Measurements from ENCODE around the gene SHE.
A peak's percentile ranks its signal among the peaks of the same experiment; 100 is the strongest.

SHE gene

GRCh38 chr1:154433161-154433764, 68.9 kb downstream of the SHE start:
- peak overlapping the region; percentile 40 for H3K27ac Mint-ChIP-seq

GRCh38 chr1:154431586-154432373, 70.4 kb downstream of the SHE start:
- Mint-ChIP-seq H3K27ac (peak overlapping the region; percentile 51), H3K27me3 (no peaks in the 10 kb centered on the region), H3K36me3 (ENCODE audit: low read depth) (no peaks in the 10 kb centered on the region), H3K4me3 (peak overlapping the region; percentile 19), H3K9me3 (no peaks in the 10 kb centered on the region), H3K4me1 (ENCODE audit: low read depth) (peaks cover 31% of the 10 kb centered on the region)

More at GRCh38 chr1:154433161-154433764, 68.9 kb downstream of the SHE start:
- Mint-ChIP-seq H3K9me3 (no peaks in the 10 kb centered on the region), H3K4me1 (ENCODE audit: low read depth) (peaks cover 36% of the 10 kb centered on the region), H3K36me3 (ENCODE audit: low read depth) (peaks cover 5% of the 10 kb centered on the region), H3K27me3 (no peaks in the 10 kb centered on the region), H3K4me3 (no peak overlapping the region)

- Mint-ChIP-seq H3K36me3 (ENCODE audit: low read depth) (no peaks in the 10 kb centered on the region), H3K4me1 (ENCODE audit: low read depth) (peaks cover 35% of the 10 kb centered on the region)
Observed at GRCh38 chr1:154430903-154431302, 71.3 kb downstream of the SHE start.

GRCh38 chr1:154429841-154430611, 72.2 kb downstream of the SHE start:
- H3K27me3 Mint-ChIP-seq: no peaks in the 10 kb centered on the region
- H3K36me3 Mint-ChIP-seq (ENCODE audit: low read depth): no peaks in the 10 kb centered on the region
- no peak overlapping the region for H3K4me3 Mint-ChIP-seq
- H3K4me1 Mint-ChIP-seq (ENCODE audit: low read depth): peaks cover 42% of the 10 kb centered on the region
- no peaks in the 10 kb centered on the region for H3K9me3 Mint-ChIP-seq
- H3K27ac Mint-ChIP-seq: no peak overlapping the region

More at GRCh38 chr1:154430903-154431302, 71.3 kb downstream of the SHE start:
- no peak overlapping the region for H3K4me3 Mint-ChIP-seq
- no peaks in the 10 kb centered on the region for H3K27me3 Mint-ChIP-seq
- H3K9me3 Mint-ChIP-seq: no peaks in the 10 kb centered on the region
- no peak overlapping the region for H3K27ac Mint-ChIP-seq

Data from stimulated activated naive CD8-positive, alpha-beta T cell treated with anti-CD3 and anti-CD28 coated beads, Interleukin-15, Interleukin-2, amounts not matched to agents 100 ng/mL and 50 ng/mL, for 24 hours (primary cell).